C1 segment of cervical spinal cord (tissue), 14 donors: Measurements from ENCODE around the gene FNTB.

Experiments used
- DNase-seq, 14 donors: peaks; one replicate each; lab custom pipeline; 2025; lab: John Stamatoyannopoulos, UW

The FNTB gene

GRCh38 chr14:64953310-64953654 lies 33.4 kb upstream of the FNTB start:
- peak in 1 of 14 donors; percentile 70 for DNase-seq

GRCh38 chr14:64953661-64954060 lies 33.0 kb upstream of the FNTB start:
- DNase-seq: no peak

GRCh38 chr14:64954491-64955240 lies 32.0 kb upstream of the FNTB start:
- no peak for DNase-seq

GRCh38 chr14:64955297-64955696 lies 31.4 kb upstream of the FNTB start:
- DNase-seq: peak in 1 of 14 donors; percentile 45

GRCh38 chr14:64956697-64957406 lies 29.8 kb upstream of the FNTB start:
- DNase-seq: no peak

GRCh38 chr14:64958201-64958600 lies 28.5 kb upstream of the FNTB start:
- DNase-seq: no peak

- no peak for DNase-seq
Observed at GRCh38 chr14:64958743-64959142, 28.0 kb upstream of the FNTB start.

GRCh38 chr14:64960762-64961276 lies 25.9 kb upstream of the FNTB start:
- DNase-seq: peak in 1 of 14 donors; percentile 96

GRCh38 chr14:64963611-64964010 lies 23.1 kb upstream of the FNTB start:
- DNase-seq: no peak

- DNase-seq: no peak
Observed at GRCh38 chr14:64965356-64966000, 21.2 kb upstream of the FNTB start.

- DNase-seq: no peak
Observed at GRCh38 chr14:64966976-64967375, 19.7 kb upstream of the FNTB start.

- DNase-seq: peak in 1 of 14 donors; percentile 55
Observed at GRCh38 chr14:64968167-64968566, 18.5 kb upstream of the FNTB start.

- peak in 1 of 14 donors; percentile 47 for DNase-seq
Observed at GRCh38 chr14:64968651-64969050, 18.0 kb upstream of the FNTB start.

- DNase-seq: peak in 1 of 14 donors; percentile 55
Observed at GRCh38 chr14:64970041-64970440, 16.7 kb upstream of the FNTB start.

GRCh38 chr14:64970776-64971477 lies 15.8 kb upstream of the FNTB start:
- peak in 1 of 14 donors; percentile 57 for DNase-seq

GRCh38 chr14:64971491-64971942 lies 15.2 kb upstream of the FNTB start:
- peak in 1 of 14 donors; percentile 54 for DNase-seq

GRCh38 chr14:64971943-64972791 lies 14.5 kb upstream of the FNTB start, which contains the start of gene RAB15:
TSS of gene RAB15 (minus strand) at chr14:64972336. CDS start at chr14:64972076, 260 bp downstream.
- peak in 2 of 14 donors; percentile 19 to 34 for DNase-seq

- peak in 1 of 14 donors; percentile 61 for DNase-seq
Observed at GRCh38 chr14:64973026-64973442, 13.7 kb upstream of the FNTB start.

- DNase-seq: no peak
Observed at GRCh38 chr14:64973826-64974225, 12.9 kb upstream of the FNTB start.

- no peak for DNase-seq
Observed at GRCh38 chr14:64974563-64974962, 12.1 kb upstream of the FNTB start.
